HFF-Myc (cell line): ENCODE measurements around the gene HOXC4.

Experiments
- DNase-seq: peaks from one replicate; pipeline ENCODE4 v3.0.0-alpha.2; 2011; ENCODE audit warnings: low read depth; ENCODE audit errors: extremely low read depth
- H3K4me3 ChIP-seq: replicated peaks from 2 replicates; pipeline ENCODE4 v1.5.1; 2011; ENCODE audit warnings: low read depth, mild to moderate bottlenecking, control low read depth, low read length
- TF ChIP-seq, protein P1 (sequence below): IDR thresholded peaks from 2 replicates; pipeline ENCODE4 v1.5.1; 2012; ENCODE audit warnings: mild to moderate bottlenecking, low read depth, low read length, control low read depth; ENCODE audit errors: missing control alignments

Gene HOXC4

DNA sequence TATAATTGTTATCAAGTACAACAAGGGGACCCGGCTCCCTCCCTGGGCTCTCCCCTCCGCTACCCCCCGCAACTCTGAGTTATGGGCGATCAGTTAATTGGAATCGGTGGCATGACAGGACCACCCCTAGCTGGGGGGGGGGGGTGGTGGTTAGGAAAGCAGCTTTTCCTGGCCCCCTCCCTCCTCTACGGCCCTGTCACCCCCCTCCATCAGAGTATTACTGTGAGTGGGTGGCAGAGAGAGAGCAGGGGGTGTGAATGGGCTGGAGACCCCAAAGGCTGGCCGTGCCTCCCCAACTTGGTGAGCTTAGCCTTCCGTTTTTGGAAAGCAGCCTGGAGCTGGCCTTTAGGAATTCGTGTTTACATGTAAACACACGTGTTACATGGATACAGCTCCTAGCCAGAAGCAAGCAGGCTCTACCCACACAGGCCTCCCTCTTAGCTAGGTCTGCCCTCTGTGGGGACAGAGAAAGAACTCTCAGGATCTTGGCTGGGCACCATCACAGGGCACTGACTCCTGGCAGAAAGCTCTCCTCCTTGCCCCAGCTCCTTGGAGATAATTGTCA is 1.1 kb upstream of the HOXC4 start:
- TF ChIP-seq, protein P1, sequence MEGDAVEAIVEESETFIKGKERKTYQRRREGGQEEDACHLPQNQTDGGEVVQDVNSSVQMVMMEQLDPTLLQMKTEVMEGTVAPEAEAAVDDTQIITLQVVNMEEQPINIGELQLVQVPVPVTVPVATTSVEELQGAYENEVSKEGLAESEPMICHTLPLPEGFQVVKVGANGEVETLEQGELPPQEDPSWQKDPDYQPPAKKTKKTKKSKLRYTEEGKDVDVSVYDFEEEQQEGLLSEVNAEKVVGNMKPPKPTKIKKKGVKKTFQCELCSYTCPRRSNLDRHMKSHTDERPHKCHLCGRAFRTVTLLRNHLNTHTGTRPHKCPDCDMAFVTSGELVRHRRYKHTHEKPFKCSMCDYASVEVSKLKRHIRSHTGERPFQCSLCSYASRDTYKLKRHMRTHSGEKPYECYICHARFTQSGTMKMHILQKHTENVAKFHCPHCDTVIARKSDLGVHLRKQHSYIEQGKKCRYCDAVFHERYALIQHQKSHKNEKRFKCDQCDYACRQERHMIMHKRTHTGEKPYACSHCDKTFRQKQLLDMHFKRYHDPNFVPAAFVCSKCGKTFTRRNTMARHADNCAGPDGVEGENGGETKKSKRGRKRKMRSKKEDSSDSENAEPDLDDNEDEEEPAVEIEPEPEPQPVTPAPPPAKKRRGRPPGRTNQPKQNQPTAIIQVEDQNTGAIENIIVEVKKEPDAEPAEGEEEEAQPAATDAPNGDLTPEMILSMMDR, result no peak
- no peak overlapping the region for H3K4me3 ChIP-seq
- no peak for DNase-seq

DNA sequence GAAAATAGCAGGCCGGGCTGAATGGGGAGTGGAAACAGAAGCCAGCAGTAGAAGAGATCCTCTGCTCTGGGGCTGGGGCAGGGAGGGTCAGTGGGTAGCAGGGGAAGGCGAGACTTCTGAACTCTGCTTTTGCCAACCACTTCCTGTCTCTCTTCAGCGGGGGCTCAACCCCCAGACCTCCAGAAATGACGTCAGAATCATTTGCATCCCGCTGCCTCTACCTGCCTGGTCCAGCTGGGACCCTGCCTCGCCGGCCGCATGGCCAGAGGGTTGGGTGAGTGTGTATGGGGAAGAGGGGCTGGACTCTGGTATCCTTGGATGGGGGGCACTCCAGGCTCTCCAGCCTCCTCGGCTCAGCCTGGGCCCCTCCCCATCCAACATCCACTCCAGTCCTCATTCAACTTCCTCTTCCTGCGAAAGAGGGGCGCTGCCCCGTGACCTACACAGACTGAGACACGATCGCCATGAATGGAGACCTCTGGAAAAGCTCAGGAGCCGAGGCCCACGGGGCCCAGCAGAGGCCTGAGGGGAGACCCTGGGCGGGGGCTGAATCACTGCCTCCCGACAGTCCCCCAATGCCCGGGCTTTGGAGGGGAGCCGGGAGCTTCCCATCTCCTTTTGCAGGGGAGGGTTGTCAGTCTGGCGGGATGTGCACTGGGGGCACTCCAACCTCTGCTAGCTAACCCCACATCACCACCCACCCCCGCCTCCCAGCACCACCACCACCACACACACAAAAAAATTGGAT is 458 bp upstream of the HOXC4 start:
- H3K4me3 ChIP-seq, result no peak overlapping the region
- TF ChIP-seq, protein P1, result no peak
- DNase-seq, result no peak

- no peak overlapping the region for H3K4me3 ChIP-seq
- TF ChIP-seq, protein P1, result no peak
- DNase-seq, result no peak
Observed at GRCh38 chr12:54054742-54055194, 1.1 kb downstream of the HOXC4 start.

DNA sequence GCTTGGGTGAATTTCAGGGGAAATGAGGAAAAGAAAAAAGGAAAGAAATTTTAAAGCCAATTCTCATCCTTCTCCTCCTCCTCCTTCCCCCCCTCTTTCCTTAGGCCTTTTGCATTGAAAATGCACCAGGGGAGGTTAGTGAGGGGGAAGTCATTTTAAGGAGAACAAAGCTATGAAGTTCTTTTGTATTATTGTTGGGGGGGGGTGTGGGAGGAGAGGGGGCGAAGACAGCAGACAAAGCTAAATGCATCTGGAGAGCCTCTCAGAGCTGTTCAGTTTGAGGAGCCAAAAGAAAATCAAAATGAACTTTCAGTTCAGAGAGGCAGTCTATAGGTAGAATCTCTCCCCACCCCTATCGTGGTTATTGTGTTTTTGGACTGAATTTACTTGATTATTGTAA is 1.9 kb downstream of the HOXC4 start:
- DNase-seq, result no peak
- TF ChIP-seq, protein P1, result no peak
- no peak overlapping the region for H3K4me3 ChIP-seq

- TF ChIP-seq, protein P1, result no peak
- no peak overlapping the region for H3K4me3 ChIP-seq
- DNase-seq, result no peak
Observed at GRCh38 chr12:54056110-54056509, 2.5 kb downstream of the HOXC4 start.

- DNase-seq, result no peak
- no peak overlapping the region for H3K4me3 ChIP-seq
- TF ChIP-seq, protein P1, result no peak
Observed at GRCh38 chr12:54058128-54058768, 4.6 kb downstream of the HOXC4 start.
